C4-2B (cell line): ENCODE data around the gene CADPS2.

Experiments
- CTCF ChIP-seq: fragments of 450-650 bp; conservative IDR thresholded peaks from 2 replicates; pipeline ENCODE4 v1.5.1; 2017; ENCODE audit warnings: mild to moderate bottlenecking
- ZFX ChIP-seq: fragments of 450-650 bp; IDR thresholded peaks from 2 replicates; pipeline ENCODE4 v1.6.1; 2017

GRCh38 chr7:122864016-122864415, 22.2 kb downstream of the CADPS2 start:
- no peak for TF ChIP-seq CTCF
- no peak for TF ChIP-seq ZFX
